Stimulated activated CD8-positive, alpha-beta memory T cell treated with anti-CD3 and anti-CD28 coated beads, Interleukin-7, amount 100 ng/mL, for 1 hour (primary cell): ENCODE measurements around the gene EEF1G.
"Not testable (repeated sequence)": the region's sequence is repeated elsewhere in the genome, so short reads cannot be mapped to it uniquely, and the experiment has no call there.

Source experiments
- DNase-seq, 2 donors: peaks; one replicate each; pipeline ENCODE4 v3.0.0-alpha.2; 2020; ENCODE audit warnings: low read depth in 2 of 2

EEF1G gene, protein sequence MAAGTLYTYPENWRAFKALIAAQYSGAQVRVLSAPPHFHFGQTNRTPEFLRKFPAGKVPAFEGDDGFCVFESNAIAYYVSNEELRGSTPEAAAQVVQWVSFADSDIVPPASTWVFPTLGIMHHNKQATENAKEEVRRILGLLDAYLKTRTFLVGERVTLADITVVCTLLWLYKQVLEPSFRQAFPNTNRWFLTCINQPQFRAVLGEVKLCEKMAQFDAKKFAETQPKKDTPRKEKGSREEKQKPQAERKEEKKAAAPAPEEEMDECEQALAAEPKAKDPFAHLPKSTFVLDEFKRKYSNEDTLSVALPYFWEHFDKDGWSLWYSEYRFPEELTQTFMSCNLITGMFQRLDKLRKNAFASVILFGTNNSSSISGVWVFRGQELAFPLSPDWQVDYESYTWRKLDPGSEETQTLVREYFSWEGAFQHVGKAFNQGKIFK

GRCh38 chr11:62573592-62574362, at the start of gene EEF1G:
EEF1G (minus strand) TSS chr11:62573891; CDS start chr11:62573842, 49 bp downstream.
- peak; percentile 91 to 93 for DNase-seq

- no peak for DNase-seq
These were observed 48.9 kb upstream of the EEF1G start for GRCh38 chr11:62622476-62623089.

GRCh38 chr11:62621567-62622470, 48.1 kb upstream of the EEF1G start, which contains the start of gene B3GAT3:
B3GAT3 (minus strand) TSS chr11:62621986; CDS start chr11:62621947, 39 bp downstream.
- DNase-seq = peak; percentile 89 to 95

DNA sequence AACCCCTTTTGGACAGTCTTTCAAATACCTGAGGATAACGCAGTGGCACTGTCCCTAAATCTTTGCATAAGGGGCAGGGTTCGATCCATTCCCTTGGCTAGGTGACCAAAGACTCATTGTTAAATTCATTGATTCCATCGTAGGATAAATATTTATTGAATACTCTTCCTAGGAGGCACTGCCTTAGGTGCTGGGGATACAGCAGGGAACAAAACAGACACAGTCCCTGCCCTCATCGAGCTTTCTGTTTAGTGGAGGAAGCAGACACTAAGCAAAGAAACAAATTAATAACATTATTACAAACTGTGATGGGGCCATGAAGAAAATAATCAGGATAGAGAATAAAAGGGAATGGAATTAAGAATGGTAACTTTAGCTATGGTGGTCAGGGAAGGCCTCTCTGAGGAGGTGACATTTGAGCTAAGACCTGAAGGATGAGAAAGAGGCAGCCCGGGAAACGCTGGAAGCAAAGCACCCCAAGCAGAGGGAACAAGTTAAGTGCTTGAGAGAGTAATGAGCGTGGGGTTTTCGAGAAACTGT, 47.4 kb upstream of the EEF1G start:
- no peak for DNase-seq

- not testable (repeated sequence) for DNase-seq
These were observed 43.3 kb upstream of the EEF1G start for GRCh38 chr11:62616957-62617356.

DNA sequence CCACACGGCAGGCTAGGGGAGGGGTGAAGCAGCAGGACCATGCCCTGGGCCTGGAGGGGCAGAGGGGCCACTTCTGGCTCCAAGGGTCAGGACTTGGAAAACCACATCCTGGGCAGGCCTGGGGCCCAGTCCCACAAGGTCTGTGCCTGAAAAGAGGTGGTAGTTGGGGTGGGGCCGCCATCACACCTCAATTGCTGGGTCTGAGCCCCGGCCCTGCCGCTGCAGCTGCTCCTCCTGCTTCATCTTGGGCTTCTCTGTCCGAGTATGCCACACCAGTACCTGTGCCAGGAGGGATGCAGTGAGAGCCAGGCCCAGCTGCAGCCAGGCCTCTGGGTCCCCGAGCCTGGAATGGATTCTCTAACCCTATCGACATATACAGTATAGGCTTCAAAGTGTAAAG, 41.8 kb upstream of the EEF1G start:
- DNase-seq = no peak

- no peak for DNase-seq
These were observed 40.6 kb upstream of the EEF1G start for GRCh38 chr11:62614275-62614674.

GRCh38 chr11:62613291-62613778, 39.6 kb upstream of the EEF1G start:
- no peak for DNase-seq

DNA sequence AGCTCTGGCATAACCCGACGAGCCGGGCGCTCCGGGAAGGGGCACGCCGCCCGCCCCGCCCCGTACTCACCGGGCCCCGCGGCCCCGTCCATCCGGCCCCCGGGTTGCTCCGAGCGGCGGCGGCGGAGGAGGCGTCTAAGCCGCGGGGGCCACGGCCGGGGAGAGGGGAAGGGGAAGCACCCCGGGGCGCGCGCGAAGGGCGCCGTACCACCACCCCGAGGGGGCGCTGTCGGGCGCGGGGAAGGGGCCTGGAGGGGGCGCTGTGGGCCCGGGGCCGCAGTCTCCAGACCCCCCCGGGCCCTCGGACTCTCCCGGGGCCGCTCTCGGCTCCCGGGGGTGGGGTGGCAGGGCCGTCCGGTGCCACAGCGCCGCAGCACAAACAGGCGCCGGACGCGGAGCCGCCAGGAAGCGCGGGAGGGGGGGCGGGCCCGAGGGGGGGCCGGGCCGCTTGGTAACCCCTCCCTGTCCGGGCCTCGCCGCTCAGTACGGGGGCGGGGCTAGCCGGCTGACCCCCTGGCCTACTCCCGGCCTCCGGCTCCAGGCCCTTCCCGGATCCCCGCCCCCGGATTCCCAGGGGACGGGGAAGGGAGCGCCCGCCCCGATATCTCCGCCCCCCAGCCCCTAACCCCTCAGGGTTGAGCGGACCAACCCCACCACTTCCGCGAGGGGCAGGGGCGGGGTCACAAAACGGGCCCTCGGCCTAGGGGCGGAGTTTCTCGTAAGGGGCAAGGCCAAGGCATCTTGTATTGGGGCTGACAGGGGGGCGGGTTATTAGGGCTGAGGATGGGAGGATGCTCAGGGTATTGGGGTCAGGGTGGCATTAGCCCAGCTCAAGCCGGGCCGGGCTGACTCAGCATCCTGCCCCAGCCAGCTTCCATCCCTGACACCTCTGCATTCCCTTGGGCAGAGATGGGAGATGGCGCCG, 38.9 kb upstream of the EEF1G start, which contains the start of the genes EML3 and ROM1:
EML3 (minus strand) TSS at position 410 of the 925 bp plus-strand sequence; CDS start at position 92, 318 bp downstream.
ROM1 (plus strand) TSS at position 892 of the 925 bp plus-strand sequence; CDS start at position 917, 25 bp downstream.
- DNase-seq = peak; percentile 72 to 79

DNA sequence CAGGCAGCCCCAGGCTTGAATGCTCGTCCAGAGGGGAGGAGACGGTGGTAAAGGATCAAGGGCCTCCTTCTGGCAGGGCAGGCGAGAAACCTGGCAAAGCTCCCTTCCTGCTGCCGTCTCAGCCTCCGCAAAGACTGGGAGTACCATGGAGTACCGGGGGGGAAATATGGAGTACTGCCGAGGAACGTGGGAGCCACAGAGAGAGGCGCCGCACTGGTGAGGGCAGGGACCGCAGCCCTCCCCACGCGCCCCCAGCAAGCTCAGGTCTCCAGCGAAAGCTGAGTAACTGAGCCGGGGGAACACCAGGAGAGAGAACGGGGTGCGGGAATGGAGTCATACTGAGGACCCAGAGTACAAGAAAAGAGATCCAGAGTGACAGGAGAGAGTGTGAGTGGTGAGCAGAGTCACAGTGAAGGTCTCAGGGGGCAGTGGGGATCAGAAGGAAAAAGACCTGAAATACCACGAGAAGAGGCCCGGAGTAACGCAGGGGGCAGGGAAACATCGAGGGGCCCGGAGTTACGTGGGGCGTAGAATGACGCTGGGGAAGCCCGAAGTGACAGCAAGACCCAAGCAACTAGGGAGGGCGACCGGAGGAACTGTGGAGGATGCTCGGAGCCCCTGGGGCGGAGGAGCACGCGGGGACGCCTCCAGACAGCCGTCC, 38.1 kb upstream of the EEF1G start:
- DNase-seq = no peak

- no peak for DNase-seq
These were observed 37.4 kb upstream of the EEF1G start for GRCh38 chr11:62610814-62611704.

DNA sequence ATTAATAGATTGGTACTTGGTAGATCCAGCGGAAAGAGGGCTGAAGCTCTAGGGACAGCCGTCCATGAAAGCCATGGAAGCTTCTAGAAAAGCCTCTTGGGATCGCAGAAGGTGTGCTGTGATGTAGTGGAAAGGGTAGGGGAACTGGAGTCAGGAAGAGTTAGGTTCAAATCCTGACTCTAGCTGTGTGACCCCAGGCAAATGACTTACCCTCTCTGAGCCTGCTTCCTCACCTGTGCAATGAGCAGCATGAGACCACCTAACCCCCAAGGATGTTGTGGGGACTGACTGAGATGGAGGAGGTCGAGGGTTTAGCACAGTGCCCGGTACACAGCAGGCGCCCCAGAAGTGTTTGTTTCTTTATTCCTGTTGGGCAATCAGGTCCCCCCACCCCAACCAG, 36.7 kb upstream of the EEF1G start:
- no peak for DNase-seq

GRCh38 chr11:62608776-62609175, 35.1 kb upstream of the EEF1G start:
- no peak for DNase-seq

DNA sequence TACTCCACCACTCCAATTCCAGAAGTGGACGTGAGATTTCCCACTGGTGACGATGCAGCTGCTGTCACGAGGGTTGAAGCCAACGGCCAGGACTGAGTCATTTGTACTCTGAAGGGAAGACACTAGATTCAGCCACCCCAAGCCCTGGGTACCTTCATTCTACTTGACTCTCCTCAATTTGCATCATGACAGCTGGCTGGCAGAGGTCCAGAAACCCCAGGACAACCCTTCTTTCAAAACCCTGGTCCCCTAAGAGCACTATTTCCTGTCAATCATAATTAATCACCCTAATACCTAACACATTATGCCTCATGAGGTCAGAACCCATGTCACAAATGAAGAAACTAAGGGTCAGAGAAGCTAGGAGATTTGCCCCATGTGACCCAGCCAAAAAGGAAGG, 34.0 kb upstream of the EEF1G start:
- no peak for DNase-seq

- DNase-seq = no peak
These were observed 32.2 kb upstream of the EEF1G start for GRCh38 chr11:62605902-62606301.

- DNase-seq = no peak
These were observed 31.8 kb upstream of the EEF1G start for GRCh38 chr11:62605467-62605866.

DNA sequence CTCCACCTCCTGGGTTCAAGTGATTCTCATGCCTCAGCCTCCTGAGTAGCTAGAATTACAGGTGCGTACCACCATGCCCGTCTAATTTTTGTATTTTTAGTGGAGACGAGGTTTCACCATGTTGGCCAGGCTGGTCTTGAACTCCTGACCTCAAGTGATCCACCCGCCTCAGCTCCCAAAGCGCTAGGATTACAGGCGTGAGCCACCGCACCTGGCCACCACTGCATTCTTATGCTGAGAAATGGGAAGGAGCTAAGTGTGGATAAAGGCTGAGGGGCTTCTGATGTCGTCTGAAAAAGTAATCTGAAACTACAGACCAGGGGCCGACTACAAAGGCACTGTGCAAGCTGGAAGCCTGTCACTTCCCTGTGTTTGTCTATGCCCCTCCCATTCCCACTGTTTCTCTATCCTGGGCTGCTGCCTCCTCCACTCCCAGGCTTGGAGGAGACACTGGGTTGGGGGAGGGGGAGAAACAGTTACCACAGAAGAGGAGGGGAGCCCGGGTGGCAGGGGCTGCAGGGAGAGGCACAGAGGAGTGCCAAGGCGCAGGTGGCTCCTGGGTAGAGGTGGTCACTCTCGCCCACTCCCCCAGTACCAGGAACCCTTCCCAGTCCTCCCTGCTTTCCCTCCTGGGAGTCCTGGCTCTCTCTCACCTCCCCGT, 30.9 kb upstream of the EEF1G start:
- no peak for DNase-seq
